ENCODE measurements around the gene SLIT1. TPM values are rescaled to one million over a fixed set of nuclear protein-coding genes. Genes with fewer than 3 reads are reported as not detected.

Gene SLIT1
- total RNA-seq, 1 donor, result not detected

DNA sequence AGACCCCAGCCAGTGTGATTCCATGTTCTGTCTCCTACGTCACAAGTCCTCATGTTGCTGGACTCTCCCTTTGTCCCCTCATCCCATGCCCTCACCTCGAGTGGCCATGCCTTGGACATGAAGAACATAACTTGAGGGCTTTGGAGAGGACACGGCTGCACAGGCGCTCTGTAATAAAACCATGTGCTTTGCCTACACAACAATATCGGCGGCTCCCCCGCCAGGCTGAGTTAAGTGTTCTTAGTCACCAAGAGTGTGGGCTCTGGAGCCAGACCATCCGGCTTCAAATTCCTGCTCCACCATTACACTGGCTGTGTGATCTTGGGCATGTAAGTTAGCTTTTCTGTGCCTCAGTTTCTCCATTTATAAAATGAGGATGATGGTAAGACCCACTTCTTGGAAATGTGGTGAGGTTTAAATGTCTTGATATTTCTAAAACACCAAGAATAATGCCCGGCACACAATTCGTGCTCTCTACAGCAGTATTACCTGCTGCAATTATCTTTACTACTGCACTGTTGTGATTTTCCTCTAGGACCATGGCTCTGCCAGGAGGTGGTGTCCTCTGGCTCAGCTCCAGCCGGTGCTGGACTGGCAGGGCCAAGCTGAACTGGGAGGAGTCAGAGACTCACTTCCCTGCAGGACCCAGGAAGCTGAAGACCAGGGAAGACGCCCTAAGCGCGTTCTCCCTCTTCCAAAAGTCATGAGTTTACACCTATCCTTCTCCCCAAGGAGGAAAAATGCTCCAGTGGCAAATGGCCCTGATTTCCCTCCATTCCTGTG, 15.7 kb downstream of the SLIT1 start:
- H3K27ac ChIP-seq (ENCODE audit: low read depth, low read length), result no peak overlapping the region
- H3K4me2 ChIP-seq (ENCODE audit: insufficient read depth, low read length), result no peak overlapping the region
- no peaks in the 10 kb centered on the region for H3K79me2 ChIP-seq (ENCODE audit: insufficient read depth, low read length)
- TF ChIP-seq, protein P1, sequence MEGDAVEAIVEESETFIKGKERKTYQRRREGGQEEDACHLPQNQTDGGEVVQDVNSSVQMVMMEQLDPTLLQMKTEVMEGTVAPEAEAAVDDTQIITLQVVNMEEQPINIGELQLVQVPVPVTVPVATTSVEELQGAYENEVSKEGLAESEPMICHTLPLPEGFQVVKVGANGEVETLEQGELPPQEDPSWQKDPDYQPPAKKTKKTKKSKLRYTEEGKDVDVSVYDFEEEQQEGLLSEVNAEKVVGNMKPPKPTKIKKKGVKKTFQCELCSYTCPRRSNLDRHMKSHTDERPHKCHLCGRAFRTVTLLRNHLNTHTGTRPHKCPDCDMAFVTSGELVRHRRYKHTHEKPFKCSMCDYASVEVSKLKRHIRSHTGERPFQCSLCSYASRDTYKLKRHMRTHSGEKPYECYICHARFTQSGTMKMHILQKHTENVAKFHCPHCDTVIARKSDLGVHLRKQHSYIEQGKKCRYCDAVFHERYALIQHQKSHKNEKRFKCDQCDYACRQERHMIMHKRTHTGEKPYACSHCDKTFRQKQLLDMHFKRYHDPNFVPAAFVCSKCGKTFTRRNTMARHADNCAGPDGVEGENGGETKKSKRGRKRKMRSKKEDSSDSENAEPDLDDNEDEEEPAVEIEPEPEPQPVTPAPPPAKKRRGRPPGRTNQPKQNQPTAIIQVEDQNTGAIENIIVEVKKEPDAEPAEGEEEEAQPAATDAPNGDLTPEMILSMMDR (IDR thresholded peaks at IDR 0.05; ENCODE audit: extremely low read depth, low read depth, low read length), result no peak
- H3K36me3 ChIP-seq (ENCODE audit: insufficient read depth, low read length), result no peaks in the 10 kb centered on the region
- no peak overlapping the region for H3K4me3 ChIP-seq (ENCODE audit: insufficient read depth, low read length)
- no peaks in the 10 kb centered on the region for H3K4me1 ChIP-seq (ENCODE audit: insufficient read depth, low read length)
- peaks cover 16% of the 10 kb centered on the region for H3K27me3 ChIP-seq (ENCODE audit: insufficient read depth, low read length)
- no peaks in the 10 kb centered on the region for H3K9me3 ChIP-seq (ENCODE audit: low read depth, low read length)
- DNase-seq (ENCODE audit: insufficient read length, low spot score, missing footprints), result no peak
- H2AFZ ChIP-seq (ENCODE audit: low read length), result no peak overlapping the region
- H4K20me1 ChIP-seq (ENCODE audit: insufficient read depth, low read length), result no peaks in the 10 kb centered on the region

DNA sequence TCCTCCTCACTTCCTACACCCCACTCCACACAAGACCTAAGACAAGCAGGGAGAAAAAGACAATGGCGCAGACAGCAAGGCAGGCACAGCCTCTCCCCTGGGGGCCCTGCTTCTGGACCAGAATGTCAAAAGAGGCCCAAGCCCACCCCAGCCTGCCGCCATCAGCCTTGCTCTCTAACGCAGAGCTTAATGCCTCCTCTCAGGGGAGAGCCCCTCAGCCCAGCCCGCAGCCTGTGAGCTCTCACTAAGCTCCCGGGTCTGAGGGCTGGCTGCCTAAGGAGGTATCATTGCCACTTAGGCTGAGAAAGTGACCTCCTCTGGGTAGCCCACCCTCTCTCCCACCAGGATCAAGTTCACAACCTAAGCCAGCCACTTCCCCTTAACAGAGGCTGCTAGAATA, 16.7 kb downstream of the SLIT1 start:
- H3K36me3 ChIP-seq (ENCODE audit: insufficient read depth, low read length), result no peaks in the 10 kb centered on the region
- no peak for DNase-seq (ENCODE audit: insufficient read length, low spot score, missing footprints)
- H3K27ac ChIP-seq (ENCODE audit: low read depth, low read length), result no peak overlapping the region
- no peaks in the 10 kb centered on the region for H3K9me3 ChIP-seq (ENCODE audit: low read depth, low read length)
- no peak overlapping the region for H2AFZ ChIP-seq (ENCODE audit: low read length)
- no peaks in the 10 kb centered on the region for H3K4me1 ChIP-seq (ENCODE audit: insufficient read depth, low read length)
- H3K4me3 ChIP-seq (ENCODE audit: insufficient read depth, low read length), result no peak overlapping the region
- H3K4me2 ChIP-seq (ENCODE audit: insufficient read depth, low read length), result no peak overlapping the region
- H3K79me2 ChIP-seq (ENCODE audit: insufficient read depth, low read length), result no peaks in the 10 kb centered on the region
- TF ChIP-seq, protein P1 (IDR thresholded peaks at IDR 0.05; ENCODE audit: extremely low read depth, low read depth, low read length), result no peak
- H3K27me3 ChIP-seq (ENCODE audit: insufficient read depth, low read length), result peaks cover 16% of the 10 kb centered on the region
- no peaks in the 10 kb centered on the region for H4K20me1 ChIP-seq (ENCODE audit: insufficient read depth, low read length)

DNA sequence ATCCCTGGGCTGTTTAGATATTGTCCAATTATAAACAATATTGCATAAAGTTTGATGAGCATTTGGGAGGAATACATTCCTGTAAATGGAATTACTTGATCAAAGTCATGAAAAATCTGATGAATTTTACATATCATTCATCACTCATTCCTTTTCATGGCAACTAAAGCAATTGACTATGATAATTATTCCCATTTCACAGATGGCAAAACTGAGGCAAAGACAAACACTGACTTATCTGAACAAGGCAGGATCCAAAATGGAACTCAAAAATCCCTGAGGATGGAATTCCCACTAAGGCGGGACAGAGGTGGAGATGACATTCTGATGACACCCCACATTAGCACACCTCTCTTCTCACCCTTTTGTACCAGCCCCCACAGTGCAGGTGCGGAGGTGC, 17.1 kb downstream of the SLIT1 start:
- Histone ChIP-seq H3K4me3 (ENCODE audit: insufficient read depth, low read length) (no peak overlapping the region), H4K20me1 (ENCODE audit: insufficient read depth, low read length) (no peaks in the 10 kb centered on the region), H3K27me3 (ENCODE audit: insufficient read depth, low read length) (peaks cover 16% of the 10 kb centered on the region), H3K27ac (ENCODE audit: low read depth, low read length) (no peak overlapping the region), H3K9me3 (ENCODE audit: low read depth, low read length) (no peaks in the 10 kb centered on the region), H3K79me2 (ENCODE audit: insufficient read depth, low read length) (no peaks in the 10 kb centered on the region), H2AFZ (ENCODE audit: low read length) (no peak overlapping the region), H3K4me2 (ENCODE audit: insufficient read depth, low read length) (no peak overlapping the region), H3K4me1 (ENCODE audit: insufficient read depth, low read length) (no peaks in the 10 kb centered on the region), H3K36me3 (ENCODE audit: insufficient read depth, low read length) (no peaks in the 10 kb centered on the region)
- no peak for DNase-seq (ENCODE audit: insufficient read length, low spot score, missing footprints)
- TF ChIP-seq, protein P1 (IDR thresholded peaks at IDR 0.05; ENCODE audit: extremely low read depth, low read depth, low read length), result no peak

DNA sequence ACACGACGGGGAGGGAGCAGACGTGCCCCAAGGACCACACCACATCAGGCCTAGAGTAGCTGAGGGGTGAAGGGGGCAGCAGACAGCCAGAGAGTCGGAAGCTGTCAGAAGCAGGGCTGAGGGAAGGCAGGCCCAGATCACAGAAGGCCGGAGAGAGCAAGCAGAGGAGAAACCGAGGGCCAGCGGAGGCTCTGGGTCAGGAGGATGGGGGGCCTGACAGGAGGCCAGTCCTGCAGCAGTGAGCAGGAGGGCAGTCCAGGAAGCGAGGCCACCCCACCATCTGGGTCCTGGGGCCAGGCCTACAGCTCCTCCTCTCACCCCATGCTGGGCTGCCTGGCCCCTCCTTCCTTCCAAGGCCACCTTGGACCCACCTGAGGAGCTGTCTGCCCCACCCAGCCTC, 20.3 kb downstream of the SLIT1 start:
- no peaks in the 10 kb centered on the region for H3K79me2 ChIP-seq (ENCODE audit: insufficient read depth, low read length)
- TF ChIP-seq, protein P1 (IDR thresholded peaks at IDR 0.05; ENCODE audit: extremely low read depth, low read depth, low read length), result no peak
- no peak overlapping the region for H3K27ac ChIP-seq (ENCODE audit: low read depth, low read length)
- no peak overlapping the region for H3K4me2 ChIP-seq (ENCODE audit: insufficient read depth, low read length)
- no peaks in the 10 kb centered on the region for H4K20me1 ChIP-seq (ENCODE audit: insufficient read depth, low read length)
- DNase-seq (ENCODE audit: insufficient read length, low spot score, missing footprints), result no peak
- H3K4me1 ChIP-seq (ENCODE audit: insufficient read depth, low read length), result no peaks in the 10 kb centered on the region
- H3K36me3 ChIP-seq (ENCODE audit: insufficient read depth, low read length), result no peaks in the 10 kb centered on the region
- H2AFZ ChIP-seq (ENCODE audit: low read length), result no peak overlapping the region
- H3K9me3 ChIP-seq (ENCODE audit: low read depth, low read length), result no peaks in the 10 kb centered on the region
- H3K27me3 ChIP-seq (ENCODE audit: insufficient read depth, low read length), result peaks cover 8% of the 10 kb centered on the region
- H3K4me3 ChIP-seq (ENCODE audit: insufficient read depth, low read length), result no peak overlapping the region

All from osteoblast (primary cell).